Activated naive CD4-positive, alpha-beta T cell treated with anti-CD3 and anti-CD28 coated beads, Interleukin-2, amount 50 U/mL, for 16 hours (primary cell): ENCODE data around the gene NCS1.

ENCODE experiments used
- DNase-seq: peaks from one replicate; pipeline ENCODE4 v3.0.0-alpha.2; 2020

The NCS1 gene

GRCh38 chr9:130196643-130197042, 24.4 kb downstream of the NCS1 start:
- DNase-seq = no peak

GRCh38 chr9:130197386-130197785, 25.2 kb downstream of the NCS1 start:
- no peak for DNase-seq

- DNase-seq = no peak
Observed at GRCh38 chr9:130197888-130198287, 25.7 kb downstream of the NCS1 start.

- DNase-seq = no peak
Observed at GRCh38 chr9:130198501-130199179, 26.4 kb downstream of the NCS1 start.

GRCh38 chr9:130199605-130200004, 27.4 kb downstream of the NCS1 start:
- no peak for DNase-seq

- DNase-seq = no peak
Observed at GRCh38 chr9:130200038-130200849, 28.0 kb downstream of the NCS1 start.

- DNase-seq = no peak
Observed at GRCh38 chr9:130201399-130201873, 29.2 kb downstream of the NCS1 start.

- DNase-seq = no peak
Observed at GRCh38 chr9:130201974-130202373, 29.8 kb downstream of the NCS1 start.

- no peak for DNase-seq
Observed at GRCh38 chr9:130204341-130204740, 32.1 kb downstream of the NCS1 start.

GRCh38 chr9:130204959-130205358, 32.8 kb downstream of the NCS1 start:
- no peak for DNase-seq

GRCh38 chr9:130205912-130206311, 33.7 kb downstream of the NCS1 start:
- no peak for DNase-seq

GRCh38 chr9:130206579-130206978, 34.4 kb downstream of the NCS1 start:
- DNase-seq = no peak

- no peak for DNase-seq
Observed at GRCh38 chr9:130207241-130207992, 35.2 kb downstream of the NCS1 start.

GRCh38 chr9:130208600-130209347, 36.6 kb downstream of the NCS1 start:
- no peak for DNase-seq

- no peak for DNase-seq
Observed at GRCh38 chr9:130209422-130209821, 37.2 kb downstream of the NCS1 start.

GRCh38 chr9:130211548-130212226, 39.5 kb downstream of the NCS1 start:
- no peak for DNase-seq

GRCh38 chr9:130212543-130213297, 40.5 kb downstream of the NCS1 start:
- no peak for DNase-seq

- no peak for DNase-seq
Observed at GRCh38 chr9:130213911-130214761, 41.9 kb downstream of the NCS1 start.

GRCh38 chr9:130214776-130215340, 42.7 kb downstream of the NCS1 start:
- no peak for DNase-seq
